ENCODE results near the gene TENM3.

The TENM3 gene

DNA sequence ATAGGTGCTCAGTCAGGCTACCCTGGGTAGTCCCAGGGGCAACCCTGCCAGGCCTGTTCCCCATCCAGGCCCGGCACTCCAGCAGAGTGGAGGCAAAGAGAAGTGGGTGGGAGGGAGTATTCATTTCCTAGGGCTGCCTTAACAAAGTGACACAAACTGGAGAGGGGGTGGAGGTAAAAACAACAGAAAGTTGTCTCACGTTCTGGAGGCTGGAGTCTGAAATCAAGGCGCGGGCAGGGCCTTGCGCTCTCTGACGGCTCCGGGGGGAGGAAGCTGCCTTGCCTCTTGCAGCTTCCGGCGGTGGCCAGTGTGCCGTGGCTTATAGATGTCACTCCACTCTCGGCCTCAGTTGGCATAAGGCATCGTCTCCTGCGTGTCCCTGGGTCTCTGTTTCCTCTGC, 583.2 kb downstream of the TENM3 start:
- FAIRE-seq, result no peak

- FAIRE-seq, result no peak
Observed at GRCh38 chr4:182827166-182827565, 584.0 kb downstream of the TENM3 start.

GRCh38 chr4:182827954-182828353, 584.8 kb downstream of the TENM3 start:
- no peak for FAIRE-seq

GRCh38 chr4:182828360-182829025, 585.3 kb downstream of the TENM3 start:
- no peak for FAIRE-seq

GRCh38 chr4:182829196-182829595, 586.0 kb downstream of the TENM3 start:
- FAIRE-seq, result no peak

GRCh38 chr4:182831376-182831775, 588.2 kb downstream of the TENM3 start:
- FAIRE-seq, result no peak

GRCh38 chr4:182832352-182833120, 589.3 kb downstream of the TENM3 start:
- no peak for FAIRE-seq

DNA sequence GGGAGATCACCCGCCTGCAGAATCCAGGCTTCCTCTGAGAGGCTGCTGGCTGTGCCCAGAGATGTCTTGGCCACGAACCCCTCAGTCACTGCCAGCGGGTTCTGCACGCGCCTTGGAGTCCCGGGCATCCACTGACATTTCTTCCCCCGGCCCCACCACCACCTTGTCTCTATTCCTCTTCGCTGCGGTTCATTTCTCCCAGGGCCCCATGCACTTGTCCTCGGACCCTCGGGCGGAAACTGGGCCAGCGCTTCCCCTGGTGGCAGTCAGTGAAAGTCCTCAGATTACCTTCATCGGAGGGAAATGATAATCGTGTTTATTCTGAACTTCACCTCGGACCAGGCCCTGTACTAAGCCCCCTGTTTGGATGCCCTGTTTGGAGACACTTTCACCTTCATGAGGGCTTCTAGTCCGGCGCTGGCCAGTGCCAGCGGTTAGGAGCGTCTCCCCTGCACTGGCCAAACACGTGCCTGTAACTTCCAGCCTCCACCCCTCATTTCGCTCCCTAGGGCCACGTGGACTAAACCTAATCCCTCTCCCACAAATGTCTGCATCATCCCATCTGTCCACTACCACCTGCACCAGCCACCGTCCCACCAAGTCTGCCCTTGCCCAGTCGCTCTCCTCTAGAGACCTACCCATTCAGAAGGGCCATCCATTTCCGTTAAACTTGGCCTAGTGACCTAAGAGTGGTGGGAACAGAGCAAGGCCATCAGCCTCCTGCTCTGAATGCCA, 592.0 kb downstream of the TENM3 start:
- no peak for FAIRE-seq

DNA sequence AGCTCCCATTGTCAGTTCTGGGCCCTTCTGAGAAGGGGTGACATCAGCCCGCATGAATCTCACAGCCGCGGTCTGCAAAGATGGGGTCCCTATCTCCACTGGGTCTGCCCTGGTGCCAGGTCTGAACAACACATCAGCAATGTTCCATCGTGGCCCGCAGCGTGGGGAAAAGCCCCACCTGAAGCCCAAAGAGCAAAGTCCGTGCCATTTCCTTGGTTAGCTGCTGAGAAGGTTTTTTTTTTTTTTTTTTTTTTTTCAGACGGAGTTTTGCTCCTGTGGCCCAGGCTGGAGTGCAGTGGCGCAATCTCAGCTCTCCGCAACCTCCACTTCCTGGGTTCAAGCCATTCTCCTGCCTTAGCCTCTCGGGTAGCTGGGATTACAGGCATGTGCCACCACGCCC, 594.6 kb downstream of the TENM3 start:
- no peak for FAIRE-seq

DNA sequence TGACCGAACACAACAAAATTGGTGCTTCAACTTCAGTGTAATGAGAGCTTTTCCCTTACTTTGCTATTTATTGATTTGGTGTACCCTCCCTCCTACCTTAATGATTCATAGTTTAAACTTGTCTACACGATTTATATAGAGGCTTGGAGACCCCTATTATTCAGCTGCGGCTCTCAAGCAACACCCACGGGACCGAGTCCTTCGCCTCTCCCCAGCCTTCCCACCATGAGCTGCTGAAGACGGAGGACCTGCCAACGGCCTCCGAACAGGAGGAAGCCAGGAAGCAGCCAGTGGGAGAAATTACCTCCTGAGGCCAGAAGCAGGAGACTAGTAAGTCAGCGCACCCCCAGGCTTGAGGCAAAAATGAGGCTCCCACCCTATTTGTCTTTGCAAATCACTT, 595.3 kb downstream of the TENM3 start:
- no peak for FAIRE-seq

DNA sequence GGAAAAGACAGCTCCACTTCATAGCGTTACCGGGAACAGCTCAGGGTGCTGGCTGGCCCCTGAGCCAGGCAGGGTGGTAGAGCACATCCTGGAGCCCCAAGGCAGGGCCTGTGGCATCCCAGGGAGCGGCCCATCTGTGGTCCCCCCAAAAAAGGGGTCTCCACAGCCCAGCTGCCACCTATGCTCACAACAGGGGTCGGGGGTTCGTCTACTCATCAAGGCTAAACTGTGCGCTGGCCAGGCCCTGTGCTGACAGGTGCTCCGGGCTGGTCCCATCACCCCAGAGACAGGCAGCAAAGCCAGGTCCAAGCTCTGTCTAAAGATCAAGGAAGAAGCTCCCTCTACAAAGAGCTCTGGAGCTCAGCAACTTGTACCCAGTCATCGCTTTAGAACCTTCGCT, 596.1 kb downstream of the TENM3 start:
- FAIRE-seq, result no peak

- no peak for FAIRE-seq
Observed at GRCh38 chr4:182840108-182840507, 596.9 kb downstream of the TENM3 start.

DNA sequence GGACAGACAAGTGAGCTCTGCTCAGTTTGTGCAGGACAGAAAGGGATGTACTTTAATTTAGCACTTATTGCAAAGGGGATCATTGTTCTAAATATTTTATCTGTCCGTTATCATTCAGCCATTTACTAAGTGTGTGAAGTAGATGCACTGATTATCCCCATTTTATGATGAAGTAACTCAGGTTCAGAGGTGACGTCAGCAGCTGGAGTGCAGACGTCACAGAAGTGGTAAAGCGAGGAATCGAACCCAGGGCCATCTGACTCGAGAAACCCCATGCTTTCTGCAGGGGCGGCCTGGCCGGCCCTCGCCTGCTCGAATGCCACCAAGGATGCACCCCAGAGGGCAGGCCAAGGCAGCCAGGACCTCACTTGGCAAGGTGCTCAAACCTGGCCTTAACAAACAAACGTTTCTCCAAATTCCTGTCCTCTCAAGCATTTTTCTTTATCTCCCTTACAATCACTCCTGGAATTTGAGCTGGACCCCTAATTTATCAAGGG, 599.0 kb downstream of the TENM3 start:
- FAIRE-seq, result no peak

- FAIRE-seq, result no peak
Observed at GRCh38 chr4:182842759-182843390, 599.7 kb downstream of the TENM3 start.

- no peak for FAIRE-seq
Observed at GRCh38 chr4:182843808-182844325, 600.7 kb downstream of the TENM3 start.

DNA sequence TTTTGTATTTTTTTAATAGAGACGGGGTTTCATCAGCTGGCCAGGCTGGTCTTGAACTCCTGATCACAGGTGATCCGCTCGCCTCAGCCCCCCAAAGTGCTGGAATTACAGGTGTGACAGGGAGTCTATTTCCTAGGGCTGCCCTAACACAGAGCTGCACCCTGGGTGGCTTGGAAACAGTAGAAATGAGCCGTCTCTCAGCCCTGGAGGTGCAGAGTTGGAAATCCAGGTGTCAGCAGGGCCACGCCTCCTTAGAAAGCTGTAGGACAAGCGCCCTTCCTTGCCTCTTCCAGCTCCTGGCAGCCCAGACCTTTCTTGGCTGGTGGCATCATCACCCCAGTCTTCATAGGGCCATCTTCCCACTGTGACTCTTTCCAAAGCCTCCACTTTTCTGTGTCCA, 602.4 kb downstream of the TENM3 start:
- FAIRE-seq, result no peak

DNA sequence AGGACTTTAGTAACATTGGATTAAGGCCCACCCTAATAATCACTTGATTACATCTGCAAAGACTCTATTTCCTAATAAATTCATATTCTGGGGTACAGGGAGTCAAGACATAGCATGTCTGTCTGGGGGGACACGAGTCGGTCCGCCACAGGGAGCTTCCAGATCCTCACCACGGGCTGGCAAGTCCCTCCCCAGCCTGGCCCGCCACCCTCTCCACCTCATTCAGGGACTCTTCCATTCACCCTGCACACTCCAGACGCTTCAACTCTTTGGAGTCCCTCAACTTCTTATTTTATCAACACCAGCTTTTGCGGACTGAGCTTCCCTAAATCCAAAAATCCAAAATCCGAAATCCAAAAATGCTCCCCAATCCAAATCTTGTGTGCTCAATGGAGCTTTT, 602.8 kb downstream of the TENM3 start:
- FAIRE-seq, result no peak

DNA sequence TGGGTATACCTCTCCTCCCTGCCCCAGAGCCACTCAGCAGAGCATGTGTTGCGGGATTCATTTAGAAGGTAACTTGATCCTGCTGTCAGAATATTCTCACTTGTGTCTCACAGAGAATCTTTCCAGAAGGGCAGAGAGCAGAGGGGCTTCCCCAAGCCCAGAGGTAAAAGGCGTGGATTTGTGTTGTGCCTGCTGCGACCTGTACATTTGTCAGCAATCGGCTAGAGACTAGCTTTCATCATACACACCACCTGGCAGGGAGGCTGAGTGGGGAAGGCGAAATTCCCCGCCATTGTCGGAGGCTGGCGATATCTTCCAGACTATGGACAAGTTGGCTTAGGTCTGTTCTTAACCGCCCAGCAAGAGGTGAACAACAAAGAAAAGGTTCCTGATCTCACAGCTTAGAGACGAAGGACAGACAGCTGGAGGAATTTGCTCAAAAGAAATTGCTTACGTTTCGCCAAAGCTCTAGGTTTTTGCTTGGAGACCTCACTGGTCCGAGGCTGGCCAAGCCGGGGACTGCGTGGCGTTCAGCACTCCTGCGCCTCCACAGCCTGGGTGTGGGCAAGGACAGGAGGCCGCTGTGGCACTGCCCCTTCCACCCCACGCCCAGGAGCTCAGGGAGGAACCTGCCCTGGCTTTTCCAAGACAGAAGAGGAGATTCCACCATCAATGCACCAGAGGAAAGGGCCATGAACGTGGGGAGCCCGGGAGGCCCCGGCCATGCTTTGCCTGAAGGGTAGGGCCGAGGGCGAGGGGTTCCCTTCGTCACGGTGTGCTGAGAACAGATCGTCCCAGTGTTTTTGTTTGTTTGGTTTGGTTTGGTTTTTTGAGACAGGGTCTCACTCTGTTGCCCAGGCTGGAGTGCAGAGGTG, 604.6 kb downstream of the TENM3 start:
- no peak for FAIRE-seq

DNA sequence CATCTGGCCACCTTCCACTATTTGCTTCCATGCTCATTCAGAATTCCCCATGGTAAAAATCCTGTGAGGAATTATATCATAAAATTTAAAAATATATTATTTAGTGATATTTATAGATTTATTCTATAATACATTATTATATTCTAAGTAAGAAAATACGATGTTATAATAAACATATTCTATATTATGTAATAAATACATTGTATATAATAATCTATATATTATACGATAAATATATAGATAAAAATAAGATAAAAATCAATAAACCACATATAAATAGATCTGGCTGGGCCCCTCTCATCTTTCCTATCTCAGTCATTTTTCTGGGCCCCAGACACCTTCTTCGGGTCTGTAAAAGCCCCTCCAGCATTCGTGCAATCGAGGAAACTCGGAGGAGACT, 605.5 kb downstream of the TENM3 start:
- FAIRE-seq, result no peak

All from colon (tissue), 2 donors.